SK-N-SH treated with all-trans-retinoic acid at 6 μM for 48 hours (cell line): Measurements from ENCODE around the gene ZNF557.
"Not testable (repeated sequence)": the region's sequence is repeated elsewhere in the genome, so short reads cannot be mapped to it uniquely, and the experiment has no call there.

ENCODE experiments used
- PPARA ChIP-seq: fragments of 250-450 bp; sonication (Bioruptor Pico); IDR thresholded peaks from 2 replicates; pipeline ENCODE4 v1.5.0; 2020; ENCODE audit warnings: mild to moderate bottlenecking, borderline replicate concordance
- ZNF8 ChIP-seq: fragments of 450-650 bp; formaldehyde crosslinking; IDR thresholded peaks from 2 replicates; pipeline ENCODE4 v1.5.0; 2020; ENCODE audit warnings: mild to moderate bottlenecking, moderate library complexity

GRCh38 chr19:7028790-7029189 lies 40.7 kb upstream of the ZNF557 start:
- not testable (repeated sequence) for TF ChIP-seq PPARA, ZNF8 (CRISPR knock-in tag)
